Parathyroid adenoma (tissue), 2 donors: Measurements from ENCODE around the gene MRPL1.

Source experiments
- H2AFZ ChIP-seq: fragments of 300-600 bp; sonication (generic); one replicate; pipeline ENCODE4 v1.7.0; 2017; ENCODE audit warnings: antibody characterized with exemption, mild to moderate bottlenecking
- H3K27ac ChIP-seq: fragments of 300-600 bp; sonication (generic); one replicate; pipeline ENCODE4 v1.7.0; 2017
- H3K27me3 ChIP-seq: fragments of 300-600 bp; sonication (generic); one replicate; pipeline ENCODE4 v1.7.0; 2017; ENCODE audit warnings: low read length; ENCODE audit not compliant: control insufficient read depth, insufficient read depth
- H3K36me3 ChIP-seq: fragments of 300-600 bp; sonication (generic); one replicate; pipeline ENCODE4 v1.7.0; 2017; ENCODE audit warnings: low read length; ENCODE audit not compliant: control insufficient read depth, insufficient read depth
- H3K4me1 ChIP-seq: fragments of 300-600 bp; sonication (generic); one replicate; pipeline ENCODE4 v1.7.0; 2017; ENCODE audit warnings: control low read depth
- H3K4me2 ChIP-seq: fragments of 300-600 bp; sonication (generic); one replicate; pipeline ENCODE4 v1.7.0; 2017; ENCODE audit warnings: low read length
- H3K4me3 ChIP-seq: fragments of 300-600 bp; sonication (generic); one replicate; pipeline ENCODE4 v1.7.0; 2017; ENCODE audit warnings: low read depth, low read length
- H3K79me2 ChIP-seq: fragments of 300-600 bp; sonication (generic); one replicate; pipeline ENCODE4 v1.7.0; 2017; ENCODE audit warnings: control low read depth
- H3K9ac ChIP-seq: fragments of 300-600 bp; sonication (generic); one replicate; pipeline ENCODE4 v1.7.0; 2017; ENCODE audit warnings: mild to moderate bottlenecking
- H3K9me3 ChIP-seq: fragments of 300-600 bp; sonication (generic); one replicate; pipeline ENCODE4 v1.7.0; 2017; ENCODE audit warnings: low read length; ENCODE audit not compliant: control insufficient read depth
- TF ChIP-seq, protein P1 (sequence below): fragments of 300-600 bp; sonication (generic); IDR thresholded peaks from one replicate; pipeline ENCODE4 v1.7.0; 2017; ENCODE audit warnings: antibody characterized with exemption, mild to moderate bottlenecking
- donor health status: primary hyperparathyroidism.

Gene MRPL1

DNA sequence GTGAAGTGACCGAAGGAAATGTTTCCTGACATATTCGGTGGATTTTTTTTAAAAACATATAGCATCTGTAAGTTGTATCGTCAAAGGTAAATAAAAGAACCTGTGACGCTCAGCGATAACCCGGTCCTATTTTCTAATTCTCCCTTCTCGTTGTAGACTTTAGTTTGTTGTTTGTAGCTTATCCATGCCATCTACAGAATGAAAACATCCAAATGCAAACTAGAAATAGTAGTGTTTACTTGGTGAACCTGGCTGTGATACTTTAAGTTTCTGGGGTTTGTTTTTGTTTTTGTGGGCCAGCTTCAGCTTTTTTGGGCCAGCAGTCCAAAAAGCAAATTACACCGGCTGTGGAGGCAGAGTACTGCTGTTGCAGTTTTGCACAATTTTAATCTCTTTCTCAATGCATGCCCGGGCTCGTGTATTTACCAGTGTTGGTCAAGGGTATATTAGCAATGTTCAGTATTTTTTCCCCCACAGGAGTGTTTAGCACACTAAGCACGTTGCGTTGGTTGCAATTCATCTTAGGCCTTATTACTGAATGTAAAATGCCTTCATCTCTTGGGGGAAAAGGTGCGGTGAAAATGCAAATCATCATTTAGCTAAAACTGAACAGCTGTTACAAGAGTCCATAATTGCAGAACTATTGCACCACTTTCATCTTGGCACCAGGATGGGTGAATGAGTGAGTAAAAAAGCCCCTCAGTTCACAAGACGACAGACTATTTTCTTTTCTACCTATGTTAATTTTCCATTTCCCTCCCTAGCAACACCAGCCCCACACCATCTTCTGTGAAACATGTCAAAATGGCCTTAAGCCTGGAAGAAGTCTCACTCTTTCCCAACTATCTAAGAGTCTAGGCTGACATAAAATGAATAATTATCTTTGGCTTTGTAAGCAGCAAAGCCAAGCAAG lies 41.7 kb upstream of the MRPL1 start:
- Histone ChIP-seq H3K79me2 (no peaks in the 10 kb centered on the region), H3K27ac (peak overlapping the region; percentile 93)

DNA sequence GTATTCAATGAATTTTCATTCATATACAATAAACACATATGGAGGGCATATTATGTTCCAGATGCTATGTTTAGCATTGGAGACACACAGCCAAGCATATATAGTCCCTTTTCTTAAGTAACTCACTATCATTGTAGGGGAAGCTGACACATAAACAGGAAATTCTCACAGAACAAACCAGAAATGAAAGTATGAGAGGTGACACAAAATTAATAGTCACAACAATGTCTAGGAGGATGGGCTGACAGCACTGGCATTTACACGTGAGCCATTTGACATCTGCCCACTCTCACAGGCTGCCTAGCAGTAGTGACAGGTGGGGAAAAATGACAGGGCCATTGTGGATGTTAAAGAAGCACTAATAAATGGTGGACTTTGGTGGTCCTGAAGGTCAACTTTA lies 40.9 kb upstream of the MRPL1 start:
- no peak overlapping the region for H3K9ac ChIP-seq
- H3K27ac ChIP-seq = peak overlapping the region; percentile 93
- TF ChIP-seq, protein P1, sequence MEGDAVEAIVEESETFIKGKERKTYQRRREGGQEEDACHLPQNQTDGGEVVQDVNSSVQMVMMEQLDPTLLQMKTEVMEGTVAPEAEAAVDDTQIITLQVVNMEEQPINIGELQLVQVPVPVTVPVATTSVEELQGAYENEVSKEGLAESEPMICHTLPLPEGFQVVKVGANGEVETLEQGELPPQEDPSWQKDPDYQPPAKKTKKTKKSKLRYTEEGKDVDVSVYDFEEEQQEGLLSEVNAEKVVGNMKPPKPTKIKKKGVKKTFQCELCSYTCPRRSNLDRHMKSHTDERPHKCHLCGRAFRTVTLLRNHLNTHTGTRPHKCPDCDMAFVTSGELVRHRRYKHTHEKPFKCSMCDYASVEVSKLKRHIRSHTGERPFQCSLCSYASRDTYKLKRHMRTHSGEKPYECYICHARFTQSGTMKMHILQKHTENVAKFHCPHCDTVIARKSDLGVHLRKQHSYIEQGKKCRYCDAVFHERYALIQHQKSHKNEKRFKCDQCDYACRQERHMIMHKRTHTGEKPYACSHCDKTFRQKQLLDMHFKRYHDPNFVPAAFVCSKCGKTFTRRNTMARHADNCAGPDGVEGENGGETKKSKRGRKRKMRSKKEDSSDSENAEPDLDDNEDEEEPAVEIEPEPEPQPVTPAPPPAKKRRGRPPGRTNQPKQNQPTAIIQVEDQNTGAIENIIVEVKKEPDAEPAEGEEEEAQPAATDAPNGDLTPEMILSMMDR = no peak

More for the DNA sequence above, 41.7 kb upstream of the MRPL1 start:
- peaks cover 2% of the 10 kb centered on the region for H3K4me1 ChIP-seq
- H3K9ac ChIP-seq = peak overlapping the region; percentile 19
- H3K36me3 ChIP-seq = no peaks in the 10 kb centered on the region
- TF ChIP-seq, protein P1 = no peak
- no peaks in the 10 kb centered on the region for H3K9me3 ChIP-seq
- H3K27me3 ChIP-seq = no peaks in the 10 kb centered on the region
- peak overlapping the region; percentile 86 for H2AFZ ChIP-seq
- peak overlapping the region; percentile 74 for H3K4me2 ChIP-seq
- peak overlapping the region; percentile 78 for H3K4me3 ChIP-seq

DNA sequence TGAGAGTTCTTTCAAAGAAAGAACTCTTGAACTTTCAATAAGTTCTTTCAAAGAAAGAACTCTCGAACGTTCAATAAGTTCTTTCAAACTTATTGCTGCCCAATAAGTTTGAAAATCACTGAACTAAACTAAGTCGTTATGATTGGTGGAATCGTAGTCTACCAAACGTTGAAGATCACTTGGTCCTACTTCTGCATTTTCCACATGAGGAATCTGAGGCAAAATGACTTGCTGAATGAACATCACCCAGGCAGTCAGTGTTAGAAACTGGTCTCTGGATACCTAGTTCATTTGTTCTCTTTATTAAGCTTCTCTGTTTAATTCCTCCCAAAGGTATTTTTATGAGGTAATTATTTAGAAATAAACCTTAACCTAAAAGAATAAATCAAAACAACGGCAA lies 36.4 kb upstream of the MRPL1 start:
- H3K9me3 ChIP-seq = no peaks in the 10 kb centered on the region

More for the DNA sequence above, 40.9 kb upstream of the MRPL1 start:
- Histone ChIP-seq H2AFZ (no peak overlapping the region), H3K27me3 (no peaks in the 10 kb centered on the region), H3K4me1 (peaks cover 2% of the 10 kb centered on the region), H3K79me2 (no peaks in the 10 kb centered on the region), H3K4me3 (no peak overlapping the region), H3K9me3 (no peaks in the 10 kb centered on the region), H3K36me3 (no peaks in the 10 kb centered on the region), H3K4me2 (no peak overlapping the region)

DNA sequence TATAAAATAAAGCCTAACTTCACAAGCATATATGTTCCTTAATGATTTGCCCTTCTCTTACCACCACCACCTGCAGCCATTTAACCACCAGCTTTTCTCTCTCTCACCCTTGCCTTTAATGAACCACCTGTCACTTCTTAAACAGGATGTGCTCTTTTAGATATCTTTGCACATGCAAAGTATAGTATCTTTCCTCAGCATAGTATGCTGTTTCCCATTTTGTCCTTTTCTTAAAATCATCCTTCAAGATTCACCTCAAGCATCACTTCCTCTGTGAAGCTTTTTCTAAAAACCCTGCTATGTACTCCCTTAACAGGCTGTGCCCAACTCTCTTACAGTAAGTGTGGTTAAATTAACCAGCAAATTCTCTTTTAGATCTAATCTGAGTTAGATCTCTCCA lies 35.3 kb upstream of the MRPL1 start:
- Histone ChIP-seq H3K4me3 (no peak overlapping the region), H3K27me3 (no peaks in the 10 kb centered on the region), H3K27ac (no peak overlapping the region), H2AFZ (no peak overlapping the region), H3K9me3 (no peaks in the 10 kb centered on the region), H3K79me2 (no peaks in the 10 kb centered on the region), H3K9ac (no peak overlapping the region), H3K4me2 (no peak overlapping the region), H3K4me1 (no peaks in the 10 kb centered on the region), H3K36me3 (no peaks in the 10 kb centered on the region)
- TF ChIP-seq, protein P1 = no peak

More for the DNA sequence above, 36.4 kb upstream of the MRPL1 start:
- no peaks in the 10 kb centered on the region for H3K27me3 ChIP-seq
- H2AFZ ChIP-seq = no peak overlapping the region
- H3K79me2 ChIP-seq = no peaks in the 10 kb centered on the region
- no peaks in the 10 kb centered on the region for H3K4me1 ChIP-seq
- TF ChIP-seq, protein P1 = no peak
- H3K36me3 ChIP-seq = no peaks in the 10 kb centered on the region
- H3K27ac ChIP-seq = no peak overlapping the region
- no peak overlapping the region for H3K4me2 ChIP-seq
- H3K9ac ChIP-seq = no peak overlapping the region
- no peak overlapping the region for H3K4me3 ChIP-seq
